Measurements from ENCODE around the gene TLE3.

Gene TLE3

GRCh38 chr15:70093481-70094319 is 4.0 kb downstream of the TLE3 start:
- Histone ChIP-seq H3K4me3 (IDR thresholded peaks at IDR 0.05; ENCODE audit: insufficient read depth, low read depth, low read length) (no peak overlapping the region), H4K20me1 (ENCODE audit: insufficient read depth) (peaks cover 51% of the 10 kb centered on the region), H3K4me2 (peak overlapping the region; percentile 90), H3K79me2 (ENCODE audit: insufficient read depth, low read depth) (peaks cover 88% of the 10 kb centered on the region), H3K4me1 (ENCODE audit: low read depth, poor library complexity, severe bottlenecking) (peaks cover 52% of the 10 kb centered on the region), H3K27ac (no peak overlapping the region), H3K27me3 (ENCODE audit: insufficient read depth, low read depth) (no peaks in the 10 kb centered on the region), H2AFZ (ENCODE audit: low read depth) (no peak overlapping the region), H3K36me3 (ENCODE audit: insufficient read depth) (peaks cover 7% of the 10 kb centered on the region; the same call in 1 of the 2 replicates), H3K9ac (peak overlapping the region; percentile 0; the same call in 1 of the 2 replicates)
- TF ChIP-seq CTCF (conservative IDR thresholded peaks at IDR 0.05; ENCODE audit: low read depth, low read length), result no peak

GRCh38 chr15:70093070-70093469 is 4.6 kb downstream of the TLE3 start:
- no peak overlapping the region for H3K4me3 ChIP-seq (IDR thresholded peaks at IDR 0.05; ENCODE audit: insufficient read depth, low read depth, low read length)

GRCh38 chr15:70092464-70093027 is 5.2 kb downstream of the TLE3 start:
- Histone ChIP-seq H3K4me2 (peak overlapping the region; percentile 90), H3K79me2 (ENCODE audit: insufficient read depth, low read depth) (peaks cover 97% of the 10 kb centered on the region), H3K27me3 (ENCODE audit: insufficient read depth, low read depth) (no peaks in the 10 kb centered on the region), H3K36me3 (ENCODE audit: insufficient read depth) (peaks cover 7% of the 10 kb centered on the region; the same call in 1 of the 2 replicates), H3K4me3 (IDR thresholded peaks at IDR 0.05; ENCODE audit: insufficient read depth, low read depth, low read length) (no peak overlapping the region), H2AFZ (ENCODE audit: low read depth) (no peak overlapping the region), H4K20me1 (ENCODE audit: insufficient read depth) (peaks cover 60% of the 10 kb centered on the region), H3K27ac (no peak overlapping the region), H3K9ac (no peak overlapping the region), H3K4me1 (ENCODE audit: low read depth, poor library complexity, severe bottlenecking) (peaks cover 52% of the 10 kb centered on the region)
- TF ChIP-seq CTCF (conservative IDR thresholded peaks at IDR 0.05; ENCODE audit: low read depth, low read length), result no peak

More at GRCh38 chr15:70093070-70093469, 4.6 kb downstream of the TLE3 start:
- peaks cover 94% of the 10 kb centered on the region for H3K79me2 ChIP-seq (ENCODE audit: insufficient read depth, low read depth)
- peak overlapping the region; percentile 90 for H3K4me2 ChIP-seq
- peaks cover 7% of the 10 kb centered on the region; the same call in 1 of the 2 replicates for H3K36me3 ChIP-seq (ENCODE audit: insufficient read depth)
- H2AFZ ChIP-seq (ENCODE audit: low read depth), result no peak overlapping the region
- H3K4me1 ChIP-seq (ENCODE audit: low read depth, poor library complexity, severe bottlenecking), result peaks cover 52% of the 10 kb centered on the region
- H3K27me3 ChIP-seq (ENCODE audit: insufficient read depth, low read depth), result no peaks in the 10 kb centered on the region
- no peak overlapping the region for H3K27ac ChIP-seq
- H4K20me1 ChIP-seq (ENCODE audit: insufficient read depth), result peaks cover 55% of the 10 kb centered on the region
- no peak for TF ChIP-seq CTCF (conservative IDR thresholded peaks at IDR 0.05; ENCODE audit: low read depth, low read length)
- H3K9ac ChIP-seq, result no peak overlapping the region

- Histone ChIP-seq H3K9ac (no peak overlapping the region), H4K20me1 (ENCODE audit: insufficient read depth) (peaks cover 67% of the 10 kb centered on the region), H3K79me2 (ENCODE audit: insufficient read depth, low read depth) (peaks cover 97% of the 10 kb centered on the region), H3K4me2 (peak overlapping the region; percentile 90; the same call in 1 of the 2 replicates), H3K27me3 (ENCODE audit: insufficient read depth, low read depth) (no peaks in the 10 kb centered on the region), H2AFZ (ENCODE audit: low read depth) (no peak overlapping the region), H3K4me3 (IDR thresholded peaks at IDR 0.05; ENCODE audit: insufficient read depth, low read depth, low read length) (no peak overlapping the region), H3K27ac (no peak overlapping the region), H3K36me3 (ENCODE audit: insufficient read depth) (peaks cover 7% of the 10 kb centered on the region; the same call in 1 of the 2 replicates), H3K4me1 (ENCODE audit: low read depth, poor library complexity, severe bottlenecking) (peaks cover 56% of the 10 kb centered on the region)
- TF ChIP-seq CTCF (conservative IDR thresholded peaks at IDR 0.05; ENCODE audit: low read depth, low read length), result no peak
Observed at GRCh38 chr15:70091726-70092463, 5.8 kb downstream of the TLE3 start.
